Activated T-cell treated with anti-CD3 and anti-CD28 coated beads for 48 hours (primary cell): Measurements from ENCODE around the gene ACAD10.
"Not testable (repeated sequence)": the region's sequence is repeated elsewhere in the genome, so short reads cannot be mapped to it uniquely, and the experiment has no call there.

Experiments
- DNase-seq: peaks from one replicate; pipeline ENCODE4 v3.0.0-alpha.2; 2020; ENCODE audit warnings: low read depth

The ACAD10 gene

GRCh38 chr12:111753144-111753881 lies 67.5 kb downstream of the ACAD10 start:
- DNase-seq = no peak

GRCh38 chr12:111754671-111755070 lies 68.8 kb downstream of the ACAD10 start:
- DNase-seq = no peak

- DNase-seq = no peak
These were observed 70.3 kb downstream of the ACAD10 start for GRCh38 chr12:111756196-111756595.

- DNase-seq = no peak
These were observed 70.8 kb downstream of the ACAD10 start for GRCh38 chr12:111756681-111757080.

GRCh38 chr12:111757361-111758119 lies 71.7 kb downstream of the ACAD10 start:
- no peak for DNase-seq

- no peak for DNase-seq
These were observed 72.3 kb downstream of the ACAD10 start for GRCh38 chr12:111758120-111758561.

GRCh38 chr12:111759271-111759670 lies 73.4 kb downstream of the ACAD10 start:
- no peak for DNase-seq

- DNase-seq = no peak
These were observed 74.1 kb downstream of the ACAD10 start for GRCh38 chr12:111759991-111760390.

GRCh38 chr12:111761099-111761498 lies 75.2 kb downstream of the ACAD10 start:
- DNase-seq = no peak

GRCh38 chr12:111761706-111762105 lies 75.9 kb downstream of the ACAD10 start:
- no peak for DNase-seq

GRCh38 chr12:111763552-111763951 lies 77.7 kb downstream of the ACAD10 start:
- not testable (repeated sequence) for DNase-seq

- no peak for DNase-seq
These were observed 78.4 kb downstream of the ACAD10 start for GRCh38 chr12:111764120-111764821.

GRCh38 chr12:111766608-111767361 lies 80.9 kb downstream of the ACAD10 start, which contains the start of gene ALDH2:
ALDH2 (plus strand) TSS chr12:111766933; CDS start chr12:111766983, 50 bp downstream.
- peak; percentile 28 for DNase-seq

GRCh38 chr12:111767362-111768158 lies 81.7 kb downstream of the ACAD10 start:
- no peak for DNase-seq

GRCh38 chr12:111768159-111768895 lies 82.5 kb downstream of the ACAD10 start:
- DNase-seq = no peak

- no peak for DNase-seq
These were observed 83.7 kb downstream of the ACAD10 start for GRCh38 chr12:111769599-111769998.

GRCh38 chr12:111773801-111774551 lies 88.1 kb downstream of the ACAD10 start:
- DNase-seq = no peak

GRCh38 chr12:111775205-111776193 lies 89.6 kb downstream of the ACAD10 start:
- no peak for DNase-seq
